GM19238 (cell line): ENCODE measurements around the gene TCHHL1.

Experiments used
- DNase-seq: peaks from one replicate; pipeline ENCODE4 v3.0.0; 2011; ENCODE audit warnings: low spot score; ENCODE audit not compliant: insufficient read length

The TCHHL1 gene

GRCh38 chr1:152089014-152089674 is at the start of gene TCHHL1:
TSS of gene TCHHL1 (minus strand) at chr1:152089064. CDS start at chr1:152088143, 921 bp downstream.
- DNase-seq, result no peak

- no peak for DNase-seq
Observed at GRCh38 chr1:152137215-152137614, 48.4 kb upstream of the TCHHL1 start.

- no peak for DNase-seq
Observed at GRCh38 chr1:152130186-152130585, 41.3 kb upstream of the TCHHL1 start.

- no peak for DNase-seq
Observed at GRCh38 chr1:152127673-152128072, 38.8 kb upstream of the TCHHL1 start.

- no peak for DNase-seq
Observed at GRCh38 chr1:152125834-152126443, 37.1 kb upstream of the TCHHL1 start.

GRCh38 chr1:152118915-152119314 is 30.1 kb upstream of the TCHHL1 start:
- DNase-seq, result no peak

GRCh38 chr1:152115344-152115743 is 26.5 kb upstream of the TCHHL1 start, which contains the start of gene TCHH:
TSS of gene TCHH (minus strand) at chr1:152115444. CDS start at chr1:152114080, 1,364 bp downstream.
- no peak for DNase-seq

- no peak for DNase-seq
Observed at GRCh38 chr1:152112885-152113432, 24.1 kb upstream of the TCHHL1 start.

GRCh38 chr1:152112101-152112884 is 23.4 kb upstream of the TCHHL1 start:
- DNase-seq, result no peak

- no peak for DNase-seq
Observed at GRCh38 chr1:152111515-152111968, 22.7 kb upstream of the TCHHL1 start.

GRCh38 chr1:152110860-152111514 is 22.1 kb upstream of the TCHHL1 start:
- DNase-seq, result no peak

GRCh38 chr1:152110365-152110859 is 21.5 kb upstream of the TCHHL1 start:
- no peak for DNase-seq

- DNase-seq, result no peak
Observed at GRCh38 chr1:152109998-152110294, 21.1 kb upstream of the TCHHL1 start.

- DNase-seq, result no peak
Observed at GRCh38 chr1:152109231-152109997, 20.6 kb upstream of the TCHHL1 start.

GRCh38 chr1:152108882-152109222 is 20.0 kb upstream of the TCHHL1 start:
- no peak for DNase-seq

GRCh38 chr1:152107984-152108881 is 19.4 kb upstream of the TCHHL1 start:
- DNase-seq, result no peak

GRCh38 chr1:152107031-152107983 is 18.4 kb upstream of the TCHHL1 start:
- DNase-seq, result no peak

GRCh38 chr1:152104854-152105253 is 16.0 kb upstream of the TCHHL1 start:
- DNase-seq, result no peak

- DNase-seq, result no peak
Observed at GRCh38 chr1:152096931-152097330, 8.1 kb upstream of the TCHHL1 start.
